HL-60 (cell line): ENCODE results near the gene PRPSAP2.

ENCODE experiments used
- GABPA ChIP-seq: IDR thresholded peaks from 2 replicates; pipeline ENCODE4 v1.6.1; 2012; ENCODE audit warnings: low read depth
- POLR2AphosphoS5 ChIP-seq: IDR thresholded peaks from 2 replicates; pipeline ENCODE4 v1.6.1; 2012; ENCODE audit warnings: low read depth
- SPI1 ChIP-seq: IDR thresholded peaks from 2 replicates; pipeline ENCODE4 v1.6.1; 2012; ENCODE audit warnings: low read depth, mild to moderate bottlenecking, borderline replicate concordance
- TF ChIP-seq, protein P1 (sequence below): IDR thresholded peaks from one replicate; pipeline ENCODE4 v1.5.1; 2011; ENCODE audit warnings: low read length, control low read depth, inconsistent platforms; ENCODE audit not compliant: insufficient read depth
- TF ChIP-seq, protein P2 (sequence below): IDR thresholded peaks from 2 replicates; pipeline ENCODE4 v1.6.1; 2012; ENCODE audit warnings: low read depth; ENCODE audit not compliant: insufficient replicate concordance

DNA sequence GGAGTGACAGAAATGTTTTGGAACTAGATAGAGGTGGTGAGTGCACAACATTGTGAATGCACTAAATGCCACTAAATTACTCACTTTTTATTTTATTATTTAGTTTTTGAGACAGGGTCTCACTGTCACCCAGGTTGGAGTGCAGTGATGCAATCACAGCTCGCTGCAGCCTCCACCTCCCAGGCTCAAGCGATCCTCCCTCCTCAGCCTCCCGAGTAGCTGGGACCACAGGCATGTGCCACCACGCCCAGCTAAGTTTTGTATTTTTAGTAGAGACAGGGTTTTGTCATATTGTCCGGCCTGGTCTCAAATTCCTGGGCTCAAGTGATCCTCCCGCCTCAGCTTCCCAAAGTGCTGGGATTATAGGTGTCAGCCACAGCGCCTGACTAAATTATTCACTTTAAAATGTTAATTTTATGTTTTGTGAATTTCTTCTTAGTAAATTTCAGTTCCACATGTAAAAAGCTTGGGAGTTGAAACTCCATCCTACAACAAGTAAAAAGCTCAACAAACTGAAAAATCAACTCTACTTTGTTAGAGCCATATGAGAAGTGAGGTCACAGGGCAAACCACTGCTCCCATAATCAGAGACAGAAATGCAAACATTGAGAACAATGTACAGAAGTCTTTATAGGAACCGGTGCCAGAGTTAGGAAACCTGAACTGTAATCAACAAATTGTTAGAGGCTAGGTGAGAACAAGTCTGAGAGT lies 80.2 kb downstream of the PRPSAP2 start:
- TF ChIP-seq, protein P1, sequence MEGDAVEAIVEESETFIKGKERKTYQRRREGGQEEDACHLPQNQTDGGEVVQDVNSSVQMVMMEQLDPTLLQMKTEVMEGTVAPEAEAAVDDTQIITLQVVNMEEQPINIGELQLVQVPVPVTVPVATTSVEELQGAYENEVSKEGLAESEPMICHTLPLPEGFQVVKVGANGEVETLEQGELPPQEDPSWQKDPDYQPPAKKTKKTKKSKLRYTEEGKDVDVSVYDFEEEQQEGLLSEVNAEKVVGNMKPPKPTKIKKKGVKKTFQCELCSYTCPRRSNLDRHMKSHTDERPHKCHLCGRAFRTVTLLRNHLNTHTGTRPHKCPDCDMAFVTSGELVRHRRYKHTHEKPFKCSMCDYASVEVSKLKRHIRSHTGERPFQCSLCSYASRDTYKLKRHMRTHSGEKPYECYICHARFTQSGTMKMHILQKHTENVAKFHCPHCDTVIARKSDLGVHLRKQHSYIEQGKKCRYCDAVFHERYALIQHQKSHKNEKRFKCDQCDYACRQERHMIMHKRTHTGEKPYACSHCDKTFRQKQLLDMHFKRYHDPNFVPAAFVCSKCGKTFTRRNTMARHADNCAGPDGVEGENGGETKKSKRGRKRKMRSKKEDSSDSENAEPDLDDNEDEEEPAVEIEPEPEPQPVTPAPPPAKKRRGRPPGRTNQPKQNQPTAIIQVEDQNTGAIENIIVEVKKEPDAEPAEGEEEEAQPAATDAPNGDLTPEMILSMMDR: no peak
- TF ChIP-seq, protein P2, sequence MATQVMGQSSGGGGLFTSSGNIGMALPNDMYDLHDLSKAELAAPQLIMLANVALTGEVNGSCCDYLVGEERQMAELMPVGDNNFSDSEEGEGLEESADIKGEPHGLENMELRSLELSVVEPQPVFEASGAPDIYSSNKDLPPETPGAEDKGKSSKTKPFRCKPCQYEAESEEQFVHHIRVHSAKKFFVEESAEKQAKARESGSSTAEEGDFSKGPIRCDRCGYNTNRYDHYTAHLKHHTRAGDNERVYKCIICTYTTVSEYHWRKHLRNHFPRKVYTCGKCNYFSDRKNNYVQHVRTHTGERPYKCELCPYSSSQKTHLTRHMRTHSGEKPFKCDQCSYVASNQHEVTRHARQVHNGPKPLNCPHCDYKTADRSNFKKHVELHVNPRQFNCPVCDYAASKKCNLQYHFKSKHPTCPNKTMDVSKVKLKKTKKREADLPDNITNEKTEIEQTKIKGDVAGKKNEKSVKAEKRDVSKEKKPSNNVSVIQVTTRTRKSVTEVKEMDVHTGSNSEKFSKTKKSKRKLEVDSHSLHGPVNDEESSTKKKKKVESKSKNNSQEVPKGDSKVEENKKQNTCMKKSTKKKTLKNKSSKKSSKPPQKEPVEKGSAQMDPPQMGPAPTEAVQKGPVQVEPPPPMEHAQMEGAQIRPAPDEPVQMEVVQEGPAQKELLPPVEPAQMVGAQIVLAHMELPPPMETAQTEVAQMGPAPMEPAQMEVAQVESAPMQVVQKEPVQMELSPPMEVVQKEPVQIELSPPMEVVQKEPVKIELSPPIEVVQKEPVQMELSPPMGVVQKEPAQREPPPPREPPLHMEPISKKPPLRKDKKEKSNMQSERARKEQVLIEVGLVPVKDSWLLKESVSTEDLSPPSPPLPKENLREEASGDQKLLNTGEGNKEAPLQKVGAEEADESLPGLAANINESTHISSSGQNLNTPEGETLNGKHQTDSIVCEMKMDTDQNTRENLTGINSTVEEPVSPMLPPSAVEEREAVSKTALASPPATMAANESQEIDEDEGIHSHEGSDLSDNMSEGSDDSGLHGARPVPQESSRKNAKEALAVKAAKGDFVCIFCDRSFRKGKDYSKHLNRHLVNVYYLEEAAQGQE: no peak
- no peak for TF ChIP-seq POLR2AphosphoS5
- no peak for TF ChIP-seq GABPA
- no peak for TF ChIP-seq SPI1
